Stimulated activated CD8-positive, alpha-beta memory T cell treated with anti-CD3 and anti-CD28 coated beads, Interleukin-4, amount 100 ng/mL, for 4 hours (primary cell): ENCODE results near the gene PIEZO2.

Source experiments
- DNase-seq, 2 donors: peaks; one replicate each; pipeline ENCODE4 v3.0.0-alpha.2; 2020; ENCODE audit warnings: low read depth in 2 of 2, low spot score in 1 of 2

PIEZO2 gene

DNA sequence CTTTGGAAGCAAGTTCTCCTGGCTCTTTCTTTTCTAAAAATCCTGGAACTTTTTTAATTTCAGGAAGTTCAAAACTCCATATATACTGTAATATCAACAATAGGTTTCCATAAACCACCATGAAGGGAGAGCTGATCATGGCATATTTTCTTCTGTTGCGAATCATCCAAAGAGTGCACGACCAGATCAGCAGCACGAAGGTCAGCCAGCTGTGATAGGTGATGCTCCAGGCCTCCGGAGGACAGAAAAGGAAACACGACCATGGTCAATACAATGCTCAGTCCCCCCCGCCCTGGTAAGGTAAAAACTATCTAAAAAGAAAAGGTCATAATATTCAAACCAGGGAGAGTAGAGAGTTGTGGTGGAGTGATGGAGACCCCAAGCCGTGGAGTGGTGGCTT lies 354.6 kb downstream of the PIEZO2 start:
- DNase-seq, result no peak

DNA sequence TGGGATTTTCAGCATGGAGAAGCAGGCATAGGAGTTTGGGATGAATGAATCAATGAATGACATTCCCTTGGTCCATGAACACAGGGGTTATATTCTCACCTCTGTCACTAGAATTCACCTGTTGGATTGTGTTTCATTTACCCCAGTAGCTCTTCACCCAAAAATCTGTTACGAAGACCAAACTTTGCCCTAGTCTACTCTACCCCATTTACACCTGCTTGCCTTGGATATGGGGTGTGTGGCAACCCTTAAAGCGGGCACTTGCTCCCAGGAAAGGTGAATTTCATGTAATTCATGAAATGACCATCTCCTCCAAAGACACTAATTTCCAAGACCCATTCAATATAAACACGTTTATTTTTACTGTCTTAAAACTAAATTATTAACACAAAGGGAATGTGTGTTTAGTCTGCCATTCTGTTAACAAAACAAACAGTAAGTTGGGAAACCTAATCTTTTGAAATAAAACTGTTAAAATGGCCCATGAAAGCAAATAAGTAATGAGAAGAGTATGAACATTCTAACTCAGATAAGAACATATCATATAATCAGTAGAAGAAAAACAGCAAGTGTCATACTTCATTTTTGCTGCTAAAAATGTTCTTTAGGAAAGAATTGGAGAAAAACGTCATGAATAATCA lies 355.5 kb downstream of the PIEZO2 start:
- no peak for DNase-seq

DNA sequence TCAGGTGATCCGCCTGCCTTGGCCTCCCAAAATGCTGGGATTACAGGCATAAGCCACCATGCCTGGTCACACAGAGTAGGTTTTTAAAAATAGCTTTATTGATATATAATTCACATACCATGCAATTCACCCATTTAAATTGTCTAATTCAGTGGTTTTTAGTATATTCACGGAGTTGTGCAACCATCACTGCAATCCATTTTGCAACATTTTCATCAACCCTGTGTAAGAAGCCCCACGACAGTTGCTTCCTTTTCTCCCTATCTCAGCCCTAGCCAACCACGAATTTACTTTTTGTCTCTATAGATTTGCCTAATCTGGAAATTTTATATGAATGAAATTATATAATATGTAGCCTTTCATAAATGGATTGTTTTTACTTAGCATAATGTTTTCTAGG lies 357.2 kb downstream of the PIEZO2 start:
- DNase-seq, result no peak

DNA sequence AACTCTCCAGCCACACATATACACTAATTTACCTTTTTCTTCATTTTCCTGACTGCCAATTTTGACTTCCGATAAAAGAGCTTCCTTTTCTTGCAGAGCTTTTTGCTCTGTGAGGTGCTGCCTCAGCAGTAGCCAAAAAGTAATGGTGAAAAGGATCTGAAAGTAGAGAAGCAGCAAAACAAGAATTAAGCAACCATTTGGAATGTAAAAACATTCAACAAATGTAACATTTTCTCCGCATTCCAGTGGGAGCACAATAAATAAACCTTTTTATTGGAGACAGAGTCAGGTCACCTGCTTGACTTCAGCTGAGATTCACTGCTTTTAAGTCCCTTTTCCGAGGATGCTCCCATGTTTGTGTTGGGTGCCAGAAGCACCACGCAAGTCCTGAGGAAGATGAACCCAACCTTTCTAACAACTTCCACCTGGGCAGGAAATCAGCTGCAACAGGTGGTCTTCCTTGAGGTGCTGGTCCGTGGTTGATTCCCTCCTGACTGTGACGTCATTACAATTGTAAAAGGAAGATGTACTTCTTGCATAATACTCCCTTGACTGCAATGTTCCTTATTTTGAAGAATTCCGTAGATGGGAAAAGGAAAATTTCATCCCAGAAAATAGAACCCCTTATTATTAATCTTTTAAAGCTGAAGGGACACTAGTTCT lies 358.1 kb downstream of the PIEZO2 start:
- no peak for DNase-seq

DNA sequence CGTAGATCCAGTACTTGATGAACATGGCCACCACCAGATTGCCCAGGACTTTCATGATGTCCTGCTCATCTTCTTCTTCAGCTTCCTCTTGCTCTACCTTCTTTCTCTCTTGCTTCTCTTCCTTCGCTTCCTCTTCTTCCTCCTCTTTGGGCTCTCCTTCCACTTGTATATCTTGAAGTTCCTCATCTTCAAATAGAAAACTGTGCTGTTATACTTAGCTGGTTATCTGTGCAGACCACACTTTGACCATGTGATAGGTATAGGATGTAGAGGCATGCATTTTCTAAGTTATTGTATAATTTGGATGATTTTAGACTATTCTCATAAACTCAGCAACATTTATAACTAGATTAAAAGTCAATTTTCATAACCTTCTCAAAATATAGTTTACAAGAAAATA lies 360.2 kb downstream of the PIEZO2 start:
- DNase-seq, result no peak

DNA sequence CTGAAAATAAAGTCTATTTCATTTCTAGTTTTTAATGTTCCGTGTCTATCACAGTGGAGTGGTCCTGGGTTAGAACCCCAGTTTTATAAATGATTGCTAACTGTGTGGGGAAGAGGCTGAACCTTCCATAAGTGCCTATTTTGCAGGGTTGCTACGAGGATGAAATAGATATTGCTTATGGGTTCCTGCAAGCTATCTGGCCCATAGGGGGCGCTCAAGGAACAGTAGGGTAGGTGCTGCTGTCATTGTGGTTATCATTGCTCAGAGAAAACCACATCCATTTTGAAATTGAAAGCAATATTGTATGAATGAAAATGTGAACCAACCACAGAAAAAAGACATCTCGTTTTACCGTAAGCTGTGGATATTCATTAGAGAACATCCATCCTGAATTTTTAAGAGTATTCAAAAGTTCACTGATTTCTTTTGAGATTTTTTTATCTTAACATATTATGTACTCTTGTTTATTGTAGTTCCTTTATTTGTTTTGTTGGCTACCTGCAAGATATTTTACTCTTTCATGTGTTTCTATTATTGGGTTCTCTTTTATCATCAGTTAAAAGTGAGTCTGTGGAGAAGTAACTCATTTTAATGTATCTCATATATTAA lies 362.0 kb downstream of the PIEZO2 start:
- peak; percentile 51 to 61 for DNase-seq

DNA sequence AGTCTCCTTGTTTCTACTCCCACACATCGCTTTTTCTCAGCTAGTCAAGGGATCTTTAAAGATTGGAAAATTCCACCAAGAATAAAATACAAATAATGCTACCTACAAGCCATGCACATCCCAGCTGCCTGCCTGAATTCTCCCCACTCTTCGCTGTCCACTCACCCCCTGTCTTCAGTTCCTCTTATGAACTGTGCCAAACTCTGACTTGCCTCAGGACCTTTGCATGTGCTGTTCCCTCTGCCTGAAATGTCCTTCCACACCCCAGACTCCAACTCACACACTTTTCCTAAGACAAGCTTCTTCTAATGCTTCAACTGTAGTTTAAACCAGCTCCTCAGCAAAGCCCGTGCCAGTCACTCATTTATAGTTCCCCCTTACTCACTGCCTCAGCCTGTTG lies 363.6 kb downstream of the PIEZO2 start:
- no peak for DNase-seq

DNA sequence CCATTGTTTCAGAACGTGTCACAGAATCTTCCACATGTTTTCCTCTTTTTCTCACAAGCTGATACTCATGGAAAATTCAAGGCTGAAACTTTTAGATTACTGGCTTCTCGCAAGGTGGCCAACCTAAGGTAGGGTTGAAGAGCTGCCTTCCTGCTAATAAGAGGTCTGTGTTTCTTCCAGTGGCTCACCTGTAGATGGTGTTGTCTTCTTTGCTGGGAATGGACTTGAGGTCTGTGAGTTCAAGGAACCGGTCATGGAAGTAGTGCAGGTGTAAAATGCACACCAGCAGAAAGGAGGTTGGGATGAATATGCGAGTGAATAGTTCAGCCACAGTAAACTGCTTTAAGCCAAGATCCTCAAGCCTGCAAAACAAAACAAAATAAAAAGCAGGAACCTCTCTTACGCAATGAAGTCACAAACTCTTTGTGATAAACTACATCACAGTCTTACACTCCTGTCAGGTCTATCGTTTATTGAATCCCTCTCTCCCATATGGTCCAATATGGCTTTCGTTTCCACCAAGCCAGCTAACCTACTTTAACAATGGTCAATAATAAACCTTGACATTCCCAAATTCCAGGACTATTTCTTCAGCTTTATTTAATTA lies 364.7 kb downstream of the PIEZO2 start:
- no peak for DNase-seq

DNA sequence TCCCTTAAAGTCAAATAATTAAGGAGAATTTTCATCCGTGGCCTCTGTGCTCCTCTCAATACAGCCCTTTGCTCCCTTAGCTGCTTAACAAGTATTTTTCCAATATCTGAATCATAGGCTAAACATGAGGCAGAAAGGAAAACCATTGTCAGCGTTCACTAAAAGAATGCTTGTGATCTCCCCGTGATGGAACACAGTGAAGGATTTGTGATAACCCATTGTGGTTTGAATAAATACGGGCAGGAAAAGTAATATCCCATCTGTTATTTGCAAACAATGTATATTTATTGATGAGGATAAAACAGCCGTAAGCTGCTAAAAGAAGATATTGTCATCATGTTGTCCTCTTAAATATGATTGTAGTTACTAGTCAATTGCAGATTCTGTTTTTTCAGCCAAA lies 365.4 kb downstream of the PIEZO2 start:
- DNase-seq, result no peak

DNA sequence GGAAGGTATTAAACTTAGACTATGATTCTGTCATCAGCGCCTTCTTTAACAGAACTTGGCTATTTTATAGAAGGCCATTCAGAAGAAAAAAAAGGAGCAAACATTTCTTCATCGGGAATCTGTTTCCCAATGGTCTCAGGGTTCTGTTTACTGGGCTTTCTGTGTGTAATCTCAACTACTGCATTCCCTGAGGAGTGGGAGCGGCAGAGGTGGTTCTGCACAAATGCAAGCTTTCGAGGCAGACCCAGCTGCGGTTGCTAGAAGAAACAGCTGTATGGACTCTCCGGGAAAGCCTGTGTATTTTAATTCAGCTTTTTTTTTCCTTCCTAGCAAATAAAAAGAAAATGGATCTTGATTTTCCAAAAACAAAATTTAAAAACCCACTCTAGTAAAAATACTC lies 372.9 kb downstream of the PIEZO2 start:
- DNase-seq, result no peak

DNA sequence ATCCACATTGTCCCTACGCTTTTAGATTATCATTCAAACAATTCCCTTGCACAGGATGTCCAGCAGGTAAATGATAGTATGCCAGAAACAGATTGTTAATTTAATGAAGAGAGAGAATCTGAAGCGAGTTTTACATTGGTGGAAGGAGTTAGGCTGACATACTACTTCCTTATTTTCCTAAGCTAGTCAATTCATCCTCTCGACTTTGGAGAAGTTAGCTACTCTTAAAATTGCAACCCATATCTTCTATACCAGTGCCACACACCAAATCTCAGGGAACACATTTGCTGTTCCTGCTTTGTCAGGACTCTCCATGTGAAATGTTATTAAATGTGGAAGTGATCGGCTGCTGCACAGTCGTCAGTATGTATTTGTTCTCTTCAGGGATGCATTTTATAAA lies 374.3 kb downstream of the PIEZO2 start:
- no peak for DNase-seq

DNA sequence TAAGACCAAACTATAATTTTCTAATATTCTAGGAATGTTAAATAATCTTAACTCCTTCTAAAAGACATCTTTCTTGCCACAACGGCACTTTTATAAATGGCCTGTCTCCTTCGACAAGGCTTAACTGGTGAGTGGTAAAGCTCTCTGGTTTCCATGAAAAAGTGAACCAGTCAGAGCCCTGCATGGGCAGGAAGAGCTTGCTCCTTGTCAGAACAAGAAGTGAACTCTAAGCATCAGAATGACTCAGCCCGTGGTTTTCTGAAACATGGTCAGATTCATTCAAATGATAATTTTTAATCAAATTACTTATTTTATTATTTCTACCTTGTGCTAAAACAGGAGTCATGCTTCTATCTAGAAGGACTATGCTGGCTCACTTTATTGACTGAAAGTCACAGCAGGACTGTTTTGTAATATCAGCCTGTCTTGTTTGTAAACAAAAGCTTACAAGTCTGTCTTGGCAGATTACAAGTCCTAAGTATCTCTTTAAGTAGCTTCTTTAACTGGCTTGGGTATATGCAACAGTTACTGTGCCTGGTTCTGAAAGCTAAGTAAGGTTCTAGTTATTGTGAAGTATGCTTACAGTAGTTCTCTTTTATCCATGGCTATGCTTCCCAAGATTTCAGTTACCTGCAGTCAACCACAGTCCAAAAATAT lies 378.2 kb downstream of the PIEZO2 start:
- no peak for DNase-seq

DNA sequence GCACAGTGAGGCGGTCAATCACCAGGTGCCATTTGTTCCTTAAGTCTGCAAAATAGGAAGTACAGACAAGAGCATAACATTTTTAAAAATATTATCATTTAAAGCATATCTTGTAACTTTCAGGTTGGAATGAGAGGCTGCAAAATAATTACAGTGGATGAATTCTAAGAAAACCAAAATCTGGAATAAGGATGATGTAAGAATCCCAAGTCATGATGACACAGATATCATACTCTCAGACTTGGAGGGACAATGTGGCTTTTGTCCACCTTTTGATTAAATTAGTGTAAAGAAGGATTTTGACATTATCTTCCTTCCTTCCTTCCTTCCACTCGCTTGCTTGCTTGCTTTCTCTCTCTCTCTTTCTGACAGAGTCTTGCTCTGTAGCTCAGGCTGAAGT lies 379.1 kb downstream of the PIEZO2 start:
- no peak for DNase-seq

DNA sequence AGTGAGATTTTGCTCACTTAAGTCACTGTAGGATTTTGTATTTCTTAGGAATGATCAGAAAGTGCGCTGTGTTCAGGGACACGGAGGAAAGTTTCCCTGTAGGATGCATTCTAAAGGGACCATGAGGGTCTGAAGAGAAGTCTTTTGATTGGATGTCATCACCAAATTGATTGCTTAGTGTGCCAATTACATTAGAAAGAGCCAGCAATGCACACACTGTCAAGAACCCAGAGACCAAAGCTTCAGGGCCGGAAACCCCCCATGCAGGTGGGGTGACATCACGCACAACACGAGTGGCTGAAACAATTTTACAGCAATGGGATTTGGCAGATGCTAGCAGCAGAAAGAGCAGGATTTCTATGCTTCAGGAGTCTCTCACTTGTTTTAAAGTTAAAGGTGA lies 381.1 kb downstream of the PIEZO2 start:
- no peak for DNase-seq

DNA sequence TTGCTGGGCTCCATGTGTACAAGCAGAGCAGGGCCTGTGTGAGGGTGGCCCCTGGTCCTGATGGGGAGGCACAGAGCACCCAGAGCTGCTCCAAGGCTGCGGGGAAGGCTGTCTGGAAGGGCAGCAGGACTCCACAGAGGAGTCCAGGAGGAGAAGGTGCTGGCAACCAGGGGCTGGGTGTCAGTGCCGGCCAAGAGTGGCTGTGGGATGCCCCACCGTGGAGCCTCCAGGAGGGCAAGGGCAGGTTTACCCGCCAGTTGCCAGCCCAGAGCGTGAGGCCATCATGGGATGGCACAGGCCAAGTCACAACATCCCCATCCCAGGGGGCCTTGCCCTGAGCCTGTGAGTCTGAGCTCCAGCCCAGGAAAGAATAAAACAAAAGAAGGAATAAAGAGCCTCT lies 381.7 kb downstream of the PIEZO2 start:
- no peak for DNase-seq

DNA sequence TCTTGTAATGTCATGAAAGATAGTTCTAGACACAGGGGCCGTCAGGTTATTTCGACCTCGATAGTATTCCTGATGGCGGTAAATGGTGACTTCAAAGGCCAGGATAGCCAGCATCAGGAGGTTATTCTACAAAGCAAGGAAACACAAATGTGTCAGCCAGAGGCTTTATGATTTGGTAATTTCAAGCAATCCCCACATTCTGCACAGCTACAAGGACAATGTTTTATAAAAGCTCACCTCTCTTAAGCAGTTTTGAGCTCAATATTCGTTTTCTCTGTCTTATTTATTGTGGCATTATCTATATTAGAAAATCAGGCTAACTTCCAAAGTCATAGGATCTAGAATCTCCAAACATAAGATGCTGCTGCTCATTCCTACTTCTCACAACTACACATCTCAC lies 388.4 kb downstream of the PIEZO2 start:
- no peak for DNase-seq

DNA sequence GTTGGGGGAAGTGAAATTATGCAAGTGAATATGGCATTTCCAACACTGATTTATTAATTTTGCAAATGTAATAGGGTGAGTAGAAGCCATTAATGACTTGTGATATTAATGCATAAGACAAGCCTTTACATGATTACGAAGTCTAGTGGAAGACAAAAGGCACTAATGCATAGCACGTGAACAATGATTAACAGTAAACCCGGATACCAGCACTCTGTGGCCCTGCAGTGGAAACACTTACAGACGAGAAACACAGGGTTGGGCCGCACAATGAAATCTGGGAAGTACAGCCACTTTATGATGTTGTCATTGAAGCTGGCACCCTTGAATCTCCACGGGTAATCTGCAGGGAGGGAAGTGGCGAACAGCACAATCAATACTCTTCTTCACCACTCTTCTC lies 390.1 kb downstream of the PIEZO2 start:
- no peak for DNase-seq

DNA sequence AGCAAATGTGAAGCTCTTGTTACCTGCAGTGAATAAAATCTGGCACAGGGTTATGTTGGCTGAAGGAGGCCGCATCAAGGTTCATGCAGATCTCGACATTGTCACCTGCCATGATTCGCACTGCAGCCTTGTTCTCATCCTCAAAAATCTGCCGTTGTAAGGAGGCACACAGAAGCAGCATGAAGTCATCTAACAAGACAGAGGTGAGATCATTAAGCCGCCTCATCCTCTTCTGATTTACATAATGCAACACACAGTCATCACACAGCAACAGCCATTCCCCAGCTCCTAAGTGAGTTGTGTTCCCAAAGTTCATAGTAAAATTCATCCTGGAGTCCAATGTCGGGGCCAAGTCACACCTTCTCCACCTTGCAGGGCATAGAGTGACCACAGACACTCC lies 391.4 kb downstream of the PIEZO2 start:
- DNase-seq, result no peak

DNA sequence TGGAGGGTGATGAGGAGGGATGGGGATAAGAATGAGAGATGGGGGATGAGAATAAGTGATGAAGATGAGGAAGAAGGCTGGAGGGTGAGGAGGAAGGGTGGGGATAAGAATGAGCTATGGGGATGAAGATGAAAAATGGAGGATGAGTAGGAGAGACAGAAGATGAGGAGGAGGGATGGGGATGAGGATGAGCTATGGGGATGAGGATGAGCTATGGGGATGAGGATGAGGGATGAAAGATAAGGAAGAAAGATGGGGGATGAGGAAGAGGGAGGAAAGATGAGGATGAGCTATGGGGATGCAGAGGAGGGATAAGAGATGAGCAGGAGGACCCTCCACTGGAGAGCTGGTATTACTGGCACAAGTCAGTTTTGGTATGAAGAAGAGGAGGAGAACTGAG lies 392.0 kb downstream of the PIEZO2 start:
- no peak for DNase-seq

DNA sequence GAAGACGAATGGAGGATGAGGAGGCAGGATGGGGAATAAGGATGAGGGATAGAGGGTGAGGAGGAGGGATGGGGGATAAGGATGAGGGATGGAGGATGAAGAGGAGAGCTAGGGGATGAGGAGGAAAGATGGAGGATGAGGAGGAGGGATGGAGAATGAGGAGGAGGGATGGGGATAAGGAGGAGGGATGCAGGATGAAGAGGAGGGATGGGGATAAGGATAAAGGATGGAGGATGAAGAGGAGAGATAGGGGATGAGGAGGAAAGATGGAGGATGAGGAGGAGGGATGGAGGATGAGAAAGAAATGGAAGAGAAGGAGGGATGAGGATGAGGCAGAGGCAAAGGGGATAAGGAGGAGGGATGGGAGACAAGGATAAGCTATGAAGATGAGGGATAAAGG lies 393.5 kb downstream of the PIEZO2 start:
- no peak for DNase-seq

DNA sequence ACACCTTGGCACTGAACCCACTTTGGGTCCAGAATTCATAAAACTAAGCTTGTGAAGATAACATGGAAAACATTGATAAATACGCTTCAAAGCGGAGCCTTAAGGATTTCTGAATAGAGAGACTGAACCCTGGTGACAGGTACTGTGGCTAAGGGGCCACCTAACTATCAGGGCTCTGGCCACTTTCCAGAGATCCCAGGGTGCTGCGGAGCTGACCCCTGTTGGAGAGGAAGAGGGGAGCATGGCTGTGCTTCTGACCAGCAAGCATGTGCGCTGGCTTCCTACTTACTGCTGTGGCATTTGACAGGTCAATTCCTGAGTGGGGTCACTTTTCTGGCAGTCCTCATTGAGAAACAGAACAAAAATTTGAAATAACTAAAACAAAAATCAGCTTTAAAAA lies 395.2 kb downstream of the PIEZO2 start:
- DNase-seq, result no peak

DNA sequence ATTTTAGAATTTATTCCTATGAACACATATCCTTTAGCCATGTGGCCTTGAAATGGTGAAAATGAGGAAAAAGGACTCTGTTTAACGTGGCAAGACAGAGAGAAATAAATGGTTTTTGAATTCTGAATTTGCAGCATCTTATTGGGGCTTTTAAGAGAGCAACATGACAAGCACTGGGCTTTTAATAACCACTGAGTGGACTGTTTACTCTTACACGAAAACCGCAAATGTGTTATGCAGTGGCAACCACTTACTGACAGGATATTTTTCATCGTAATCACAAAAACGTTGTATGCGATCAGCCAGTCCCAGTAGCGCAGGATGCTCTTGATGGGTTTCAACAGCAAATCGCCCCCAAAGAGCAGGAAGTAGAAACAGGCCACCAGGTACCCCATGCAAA lies 397.0 kb downstream of the PIEZO2 start:
- no peak for DNase-seq
